Measurements from ENCODE around the gene KLF13.
"Not testable (repeated sequence)": the region's sequence is repeated elsewhere in the genome, so short reads cannot be mapped to it uniquely, and the experiment has no call there.

Gene KLF13

DNA sequence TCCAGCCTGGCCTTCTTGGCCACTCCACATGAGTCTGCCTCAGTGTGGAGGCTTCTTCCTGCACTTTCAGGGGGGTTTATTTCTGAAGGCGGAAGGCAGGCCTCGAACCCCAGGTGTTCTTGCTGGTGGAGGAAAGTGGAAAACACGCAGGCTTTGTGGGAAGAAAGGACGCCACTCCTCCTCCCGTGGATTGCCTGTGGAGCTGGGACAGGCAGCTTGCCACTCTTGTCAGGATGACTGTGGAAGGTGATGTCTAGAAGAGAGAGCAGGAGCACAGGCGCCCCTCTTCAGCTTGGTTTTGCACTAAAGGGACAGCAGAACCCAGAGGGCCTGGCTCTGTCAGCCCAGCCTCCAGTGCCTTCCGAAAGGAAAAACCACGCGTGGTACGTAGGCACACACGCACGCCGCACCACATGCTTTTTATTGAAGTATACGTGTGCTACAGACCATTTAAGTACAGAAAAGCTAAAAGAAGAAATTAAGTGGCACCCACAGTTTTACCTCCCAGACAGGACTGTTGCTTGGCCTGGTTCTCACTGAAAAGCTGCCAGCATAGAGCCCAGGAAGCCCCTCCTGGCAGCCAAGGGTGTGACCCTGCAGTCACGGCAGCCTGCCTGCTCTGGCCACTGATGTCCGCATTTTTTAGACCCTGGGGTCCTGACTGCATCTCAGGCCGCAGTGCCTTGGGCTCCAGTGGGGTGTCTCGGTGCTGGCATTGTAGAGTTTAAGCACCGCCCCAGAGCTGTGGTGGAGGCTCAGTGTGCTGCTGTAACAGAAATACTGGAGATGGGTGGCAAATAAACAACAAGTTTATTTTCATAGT lies 21.6 kb downstream of the KLF13 start:
- no peaks in the 10 kb centered on the region for H3K9me3 Mint-ChIP-seq
- peaks cover 44% of the 10 kb centered on the region for H3K36me3 Mint-ChIP-seq (ENCODE audit: low read depth)
- H3K4me1 Mint-ChIP-seq (ENCODE audit: low read depth): peaks cover 84% of the 10 kb centered on the region
- no peaks in the 10 kb centered on the region for H3K27me3 Mint-ChIP-seq (ENCODE audit: low read depth)
- H3K4me3 Mint-ChIP-seq: peak overlapping the region; percentile 65
- peak overlapping the region; percentile 99 for H3K27ac Mint-ChIP-seq

GRCh38 chr15:31349233-31350141 lies 22.9 kb downstream of the KLF13 start:
- peak overlapping the region; percentile 89 for H3K27ac Mint-ChIP-seq
- no peak overlapping the region for H3K4me3 Mint-ChIP-seq
- peaks cover 47% of the 10 kb centered on the region for H3K36me3 Mint-ChIP-seq (ENCODE audit: low read depth)

DNA sequence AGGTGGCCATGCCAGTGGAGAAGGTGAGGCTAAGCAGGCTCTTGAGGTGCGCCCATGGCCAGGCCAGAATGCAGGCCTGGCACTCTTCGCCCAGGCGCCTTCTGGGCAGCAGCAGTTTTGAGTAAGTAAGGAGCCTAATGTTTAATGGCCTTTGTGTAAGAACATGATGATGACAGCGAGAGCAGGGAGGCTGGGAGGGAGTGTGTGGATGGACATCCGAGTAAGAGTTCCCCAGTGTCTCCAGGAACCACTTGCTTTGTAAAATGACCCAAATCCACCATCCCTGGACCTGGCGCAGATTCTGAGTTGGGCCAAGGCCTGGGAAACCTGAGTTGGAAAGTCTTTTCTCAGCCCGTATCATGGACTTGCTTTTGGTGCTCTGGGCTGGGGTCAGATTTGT lies 24.1 kb downstream of the KLF13 start:
- Mint-ChIP-seq H3K4me1 (ENCODE audit: low read depth) (peaks cover 82% of the 10 kb centered on the region), H3K27ac (peak overlapping the region; percentile 89), H3K9me3 (peaks cover 5% of the 10 kb centered on the region), H3K36me3 (ENCODE audit: low read depth) (peaks cover 59% of the 10 kb centered on the region), H3K27me3 (ENCODE audit: low read depth) (no peaks in the 10 kb centered on the region), H3K4me3 (peak overlapping the region; percentile 77)

More at GRCh38 chr15:31349233-31350141, 22.9 kb downstream of the KLF13 start:
- peaks cover 78% of the 10 kb centered on the region for H3K4me1 Mint-ChIP-seq (ENCODE audit: low read depth)
- no peaks in the 10 kb centered on the region for H3K27me3 Mint-ChIP-seq (ENCODE audit: low read depth)
- no peaks in the 10 kb centered on the region for H3K9me3 Mint-ChIP-seq

DNA sequence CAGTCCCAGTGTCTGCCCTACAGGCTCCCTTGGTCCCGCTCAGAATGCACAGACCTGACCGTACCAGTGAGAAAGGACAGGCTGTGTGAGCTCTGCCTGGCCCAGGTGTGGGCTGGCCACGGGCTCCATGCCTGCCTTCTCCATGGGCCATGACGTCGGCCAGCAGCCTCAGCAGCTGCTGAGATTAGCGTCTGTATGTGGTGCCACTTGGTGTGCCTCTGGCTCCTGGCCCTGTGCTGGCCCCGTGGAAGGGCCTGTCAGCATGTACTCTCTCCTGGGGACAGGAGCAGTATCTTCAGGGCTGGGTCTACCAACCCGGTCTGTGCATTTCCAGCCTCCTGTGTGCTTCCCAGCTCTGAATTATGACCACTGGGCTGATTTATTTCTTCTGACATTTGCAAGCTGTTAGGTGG lies 25.7 kb downstream of the KLF13 start:
- no peaks in the 10 kb centered on the region for H3K27me3 Mint-ChIP-seq (ENCODE audit: low read depth)
- peaks cover 80% of the 10 kb centered on the region for H3K4me1 Mint-ChIP-seq (ENCODE audit: low read depth)
- H3K36me3 Mint-ChIP-seq (ENCODE audit: low read depth): peaks cover 53% of the 10 kb centered on the region
- peak overlapping the region; percentile 82 for H3K4me3 Mint-ChIP-seq
- peaks cover 5% of the 10 kb centered on the region for H3K9me3 Mint-ChIP-seq
- H3K27ac Mint-ChIP-seq: peak overlapping the region; percentile 89

GRCh38 chr15:31352911-31353811 lies 26.5 kb downstream of the KLF13 start:
- Mint-ChIP-seq H3K27me3 (ENCODE audit: low read depth) (no peaks in the 10 kb centered on the region), H3K36me3 (ENCODE audit: low read depth) (peaks cover 50% of the 10 kb centered on the region), H3K27ac (peak overlapping the region; percentile 89), H3K4me1 (ENCODE audit: low read depth) (peaks cover 78% of the 10 kb centered on the region), H3K9me3 (peaks cover 5% of the 10 kb centered on the region), H3K4me3 (peak overlapping the region; percentile 82)

GRCh38 chr15:31353931-31354330 lies 27.3 kb downstream of the KLF13 start:
- no peaks in the 10 kb centered on the region for H3K27me3 Mint-ChIP-seq (ENCODE audit: low read depth)
- H3K27ac Mint-ChIP-seq: peak overlapping the region; percentile 89
- peak overlapping the region; percentile 82 for H3K4me3 Mint-ChIP-seq
- peaks cover 5% of the 10 kb centered on the region for H3K9me3 Mint-ChIP-seq
- peaks cover 81% of the 10 kb centered on the region for H3K4me1 Mint-ChIP-seq (ENCODE audit: low read depth)
- peaks cover 53% of the 10 kb centered on the region for H3K36me3 Mint-ChIP-seq (ENCODE audit: low read depth)

- Mint-ChIP-seq H3K27ac (peak overlapping the region; percentile 92), H3K4me1 (ENCODE audit: low read depth) (peaks cover 82% of the 10 kb centered on the region), H3K36me3 (ENCODE audit: low read depth) (peaks cover 45% of the 10 kb centered on the region), H3K4me3 (peak overlapping the region; percentile 36)
- not testable (repeated sequence) for H3K9me3 Mint-ChIP-seq; H3K27me3 Mint-ChIP-seq (ENCODE audit: low read depth)
Measured at GRCh38 chr15:31356097-31356496, 29.5 kb downstream of the KLF13 start.

GRCh38 chr15:31357148-31357547 lies 30.5 kb downstream of the KLF13 start:
- Mint-ChIP-seq H3K36me3 (ENCODE audit: low read depth) (peaks cover 38% of the 10 kb centered on the region), H3K4me3 (peak overlapping the region; percentile 86), H3K27me3 (ENCODE audit: low read depth) (no peaks in the 10 kb centered on the region), H3K4me1 (ENCODE audit: low read depth) (peaks cover 81% of the 10 kb centered on the region), H3K9me3 (peaks cover 5% of the 10 kb centered on the region), H3K27ac (peak overlapping the region; percentile 92)

DNA sequence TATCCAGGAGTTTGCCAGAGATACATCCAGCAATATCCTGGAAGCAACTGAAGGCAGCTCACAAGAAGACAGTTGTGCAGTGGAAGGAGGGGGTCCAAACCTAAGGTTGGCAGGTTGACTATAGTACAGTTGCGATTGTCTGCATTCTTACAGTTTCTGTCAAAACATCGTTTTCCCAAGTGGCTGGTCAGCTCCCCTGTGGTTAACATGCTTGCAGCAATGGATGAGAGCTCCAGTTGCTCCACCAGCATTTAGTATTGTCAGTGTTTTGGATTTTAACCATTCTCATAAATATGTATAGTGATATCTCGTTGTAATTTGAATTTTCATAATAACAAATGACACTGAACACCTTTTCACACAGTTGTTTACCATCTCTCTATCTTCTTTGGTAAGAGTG lies 31.5 kb downstream of the KLF13 start:
- peak overlapping the region; percentile 98 for H3K27ac Mint-ChIP-seq
- H3K4me3 Mint-ChIP-seq: peak overlapping the region; percentile 86
- peaks cover 81% of the 10 kb centered on the region for H3K4me1 Mint-ChIP-seq (ENCODE audit: low read depth)
- H3K27me3 Mint-ChIP-seq (ENCODE audit: low read depth): no peaks in the 10 kb centered on the region
- H3K9me3 Mint-ChIP-seq: peaks cover 5% of the 10 kb centered on the region
- peaks cover 41% of the 10 kb centered on the region for H3K36me3 Mint-ChIP-seq (ENCODE audit: low read depth)

DNA sequence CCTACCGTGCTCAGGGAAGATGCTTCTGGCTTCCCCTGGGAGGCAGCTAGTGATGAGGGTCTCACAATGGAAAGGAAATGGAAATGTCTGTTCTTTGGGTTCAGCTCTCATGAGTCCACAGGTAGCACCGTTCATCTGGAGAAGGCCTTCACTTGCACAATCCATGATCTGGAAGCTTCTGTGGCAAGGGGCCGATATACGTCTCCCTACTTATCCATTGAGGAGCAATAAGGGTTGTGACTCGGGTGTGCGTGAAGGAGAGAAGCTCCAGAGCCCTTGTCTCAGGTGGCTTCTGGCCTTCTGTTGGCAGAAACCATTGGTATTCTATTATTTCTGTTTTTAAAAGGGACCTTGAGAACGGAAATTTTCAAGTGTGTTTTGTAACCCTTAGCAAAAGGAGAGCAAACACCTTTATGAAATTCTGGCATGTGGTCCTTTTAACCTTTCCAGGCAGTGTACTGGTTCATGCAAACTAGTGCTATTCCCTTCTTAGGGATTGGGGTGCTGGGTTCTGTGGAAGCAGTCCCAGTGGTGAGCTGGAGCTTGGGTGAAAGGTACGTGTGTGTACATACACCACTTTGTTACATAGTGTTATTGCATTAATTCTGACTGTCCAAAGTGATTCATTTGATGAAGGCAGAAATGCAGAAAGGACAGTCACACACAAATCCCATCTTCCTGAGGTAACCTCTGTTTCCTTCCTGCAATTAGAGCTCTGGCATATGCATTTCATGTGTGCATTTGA lies 32.5 kb downstream of the KLF13 start:
- H3K27me3 Mint-ChIP-seq (ENCODE audit: low read depth): no peaks in the 10 kb centered on the region
- H3K4me3 Mint-ChIP-seq: peak overlapping the region; percentile 38
- H3K9me3 Mint-ChIP-seq: peaks cover 5% of the 10 kb centered on the region
- peaks cover 45% of the 10 kb centered on the region for H3K36me3 Mint-ChIP-seq (ENCODE audit: low read depth)
- peak overlapping the region; percentile 98 for H3K27ac Mint-ChIP-seq
- H3K4me1 Mint-ChIP-seq (ENCODE audit: low read depth): peaks cover 85% of the 10 kb centered on the region

DNA sequence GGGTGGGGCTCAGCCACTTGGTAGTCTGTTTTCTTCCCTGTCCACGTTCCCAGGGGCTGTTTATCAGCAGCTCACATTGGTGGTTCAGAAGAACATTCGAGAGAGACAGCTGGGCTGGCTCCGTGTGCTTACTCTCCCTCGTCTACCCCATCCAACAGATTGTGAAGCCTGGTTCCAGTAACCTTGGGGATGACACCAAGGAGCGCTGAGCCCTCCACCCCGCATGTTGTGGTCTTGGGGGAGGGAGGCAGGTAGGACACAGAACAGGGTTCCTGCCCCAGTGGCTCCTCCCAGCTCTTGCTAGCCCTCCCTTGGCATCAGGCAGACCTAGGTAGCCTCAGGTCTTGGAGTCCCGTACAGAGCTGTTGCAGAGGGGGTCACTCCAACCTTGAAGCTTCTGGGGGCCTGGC lies 33.1 kb downstream of the KLF13 start:
- peaks cover 43% of the 10 kb centered on the region for H3K36me3 Mint-ChIP-seq (ENCODE audit: low read depth)
- no peaks in the 10 kb centered on the region for H3K27me3 Mint-ChIP-seq (ENCODE audit: low read depth)
- peak overlapping the region; percentile 38 for H3K4me3 Mint-ChIP-seq
- peaks cover 88% of the 10 kb centered on the region for H3K4me1 Mint-ChIP-seq (ENCODE audit: low read depth)
- H3K27ac Mint-ChIP-seq: peak overlapping the region; percentile 98
- peaks cover 3% of the 10 kb centered on the region for H3K9me3 Mint-ChIP-seq

GRCh38 chr15:31360158-31360561 lies 33.5 kb downstream of the KLF13 start:
- Mint-ChIP-seq H3K4me3 (peak overlapping the region; percentile 38), H3K27me3 (ENCODE audit: low read depth) (no peaks in the 10 kb centered on the region), H3K4me1 (ENCODE audit: low read depth) (peaks cover 86% of the 10 kb centered on the region), H3K27ac (peak overlapping the region; percentile 98), H3K9me3 (no peaks in the 10 kb centered on the region), H3K36me3 (ENCODE audit: low read depth) (peaks cover 39% of the 10 kb centered on the region)

Data from T-helper 1 cell treated with Interleukin-12 subunit alpha and Interleukin-12 subunit beta and Interleukin-4 antibody, amounts not matched to agents 30 μg/mL and 1 μg/mL, for 36 hours (primary cell).